BLaER1 treated with 17β-estradiol and CSF1 and Interleukin-3, amounts not matched to agents 10 nM and 100 nM (cell line): Measurements from ENCODE around the gene CHN2.

ENCODE experiments used
- H3K27ac ChIP-seq, 11 experiments: shearing (Covaris generic); formaldehyde crosslinking; 2 replicates each; pipeline ENCODE4 v1.8.1; 2022
- H3K27me3 ChIP-seq, 11 experiments: shearing (Covaris generic); formaldehyde crosslinking; 2 replicates each; pipeline ENCODE4 v1.8.1; 2022
- H3K36me3 ChIP-seq, 11 experiments: shearing (Covaris generic); formaldehyde crosslinking; 2 replicates each; pipeline ENCODE4 v1.8.1; 2022
- H3K4me1 ChIP-seq, 10 experiments: shearing (Covaris generic); formaldehyde crosslinking; 2 replicates each; pipeline ENCODE4 v1.8.1; 2022
- H3K4me2 ChIP-seq, 11 experiments: shearing (Covaris generic); formaldehyde crosslinking; 2 replicates each; pipeline ENCODE4 v1.8.1; 2022
- H3K4me3 ChIP-seq, 10 experiments: shearing (Covaris generic); formaldehyde crosslinking; 2 replicates each; pipeline ENCODE4 v1.8.1; 2022
- H3K9ac ChIP-seq, 11 experiments: shearing (Covaris generic); formaldehyde crosslinking; 2 replicates each; pipeline ENCODE4 v1.8.1; 2022
- H3K9me3 ChIP-seq, 11 experiments: shearing (Covaris generic); formaldehyde crosslinking; replicated peaks in 1 of 11; 2 replicates each; pipeline ENCODE4 v1.8.1; 2022
- H4K20me1 ChIP-seq, 11 experiments: shearing (Covaris generic); formaldehyde crosslinking; 2 replicates each; pipeline ENCODE4 v1.8.1; 2022
- Cebpa-rat ChIP-seq, 11 experiments: shearing (Covaris generic); IDR thresholded peaks; 2 replicates each; pipeline ENCODE4 v1.8.1; 2022

Gene CHN2

DNA sequence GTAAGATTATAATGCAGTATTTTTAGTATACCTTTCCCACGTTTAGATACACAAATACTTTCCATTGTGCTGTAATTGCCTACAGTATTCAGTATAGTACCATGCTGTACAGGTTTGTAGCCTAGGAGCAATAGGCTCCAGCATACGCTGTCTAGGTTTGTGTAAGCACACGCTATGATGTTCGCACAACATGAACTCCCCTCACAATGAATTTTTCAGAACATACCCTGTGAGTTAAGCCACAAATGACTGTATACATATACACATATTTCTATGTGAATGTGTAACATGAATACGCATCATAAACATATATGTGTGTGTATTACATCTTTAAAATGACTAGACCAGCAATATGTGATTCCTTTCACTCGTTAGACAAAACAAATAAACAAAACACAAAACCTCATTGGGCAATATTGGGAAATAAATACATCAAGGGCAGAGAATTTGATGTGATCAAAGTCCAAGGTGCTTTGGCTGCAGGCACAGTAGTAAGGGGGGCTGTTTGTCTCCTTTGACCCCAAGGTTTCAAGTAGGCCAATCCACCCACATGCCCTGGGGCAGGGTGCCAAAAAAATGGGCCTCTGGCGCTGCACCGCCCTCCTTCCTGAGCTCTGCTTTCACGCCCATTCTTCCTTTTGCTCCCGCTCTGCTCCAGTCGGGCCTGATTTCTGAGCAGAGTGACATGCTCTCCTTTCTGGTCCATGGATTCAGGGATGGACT, 33.9 kb downstream of the CHN2 start:
- no peak overlapping the region for H3K4me3 ChIP-seq
- TF ChIP-seq Cebpa-rat (IDR thresholded peaks at IDR 0.05), result no peak
- no peaks in the 10 kb centered on the region for H3K27me3 ChIP-seq
- H3K36me3 ChIP-seq, result no peaks in the 10 kb centered on the region
- H3K4me2 ChIP-seq, result no peak overlapping the region
- no peaks in the 10 kb centered on the region for H3K9me3 ChIP-seq
- no peaks in the 10 kb centered on the region for H4K20me1 ChIP-seq
- H3K27ac ChIP-seq, result no peak overlapping the region
- no peaks in the 10 kb centered on the region for H3K4me1 ChIP-seq
- no peak overlapping the region for H3K9ac ChIP-seq

DNA sequence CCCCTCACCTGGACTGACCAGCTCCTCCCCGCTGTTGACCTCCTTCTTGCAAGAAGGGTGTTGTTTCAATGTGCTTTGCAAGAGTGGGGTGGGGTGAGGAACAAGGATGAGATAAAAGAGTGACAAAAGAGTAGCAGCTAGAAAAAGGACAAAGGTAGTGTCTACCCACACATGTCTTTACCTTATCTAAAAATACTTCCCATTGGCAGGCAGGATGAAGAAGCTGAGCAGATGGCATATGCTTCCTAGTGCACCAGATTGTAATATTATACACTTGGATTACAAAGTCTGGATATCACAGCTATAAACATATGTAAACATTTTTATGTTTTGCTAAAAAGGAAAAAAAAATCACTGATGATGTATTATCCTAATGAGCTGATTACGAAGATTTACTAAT, 34.5 kb downstream of the CHN2 start:
- no peak overlapping the region for H3K27ac ChIP-seq
- H3K9ac ChIP-seq, result no peak overlapping the region
- no peaks in the 10 kb centered on the region for H3K9me3 ChIP-seq
- no peak overlapping the region for H3K4me3 ChIP-seq
- H4K20me1 ChIP-seq, result no peaks in the 10 kb centered on the region
- no peak overlapping the region for H3K4me2 ChIP-seq
- no peak for TF ChIP-seq Cebpa-rat (IDR thresholded peaks at IDR 0.05)
- no peaks in the 10 kb centered on the region for H3K36me3 ChIP-seq
- H3K4me1 ChIP-seq, result no peaks in the 10 kb centered on the region
- H3K27me3 ChIP-seq, result no peaks in the 10 kb centered on the region

DNA sequence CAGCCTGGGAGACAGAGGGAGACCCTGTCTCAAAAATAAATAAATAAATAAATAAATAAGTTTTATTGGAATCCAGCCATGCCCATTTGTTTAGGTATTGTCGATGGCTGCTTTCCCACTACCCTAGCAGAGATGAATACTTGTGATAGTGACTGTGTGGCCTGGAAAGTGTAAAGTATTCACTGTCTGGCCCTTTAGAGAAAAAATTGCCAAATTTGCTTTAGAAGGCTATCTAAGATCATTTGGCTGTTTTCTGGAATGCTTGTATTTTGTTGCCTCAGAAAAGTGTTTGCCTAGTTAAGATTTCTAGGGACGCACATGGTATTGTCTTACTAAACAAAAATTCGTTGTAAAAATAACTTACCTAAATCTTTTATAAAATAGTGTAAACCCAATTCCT, 35.4 kb downstream of the CHN2 start:
- no peak overlapping the region for H3K4me3 ChIP-seq
- TF ChIP-seq Cebpa-rat (IDR thresholded peaks at IDR 0.05), result no peak
- H3K27ac ChIP-seq, result no peak overlapping the region
- H3K9ac ChIP-seq, result no peak overlapping the region
- no peaks in the 10 kb centered on the region for H4K20me1 ChIP-seq
- no peaks in the 10 kb centered on the region for H3K4me1 ChIP-seq
- no peaks in the 10 kb centered on the region for H3K9me3 ChIP-seq
- no peaks in the 10 kb centered on the region for H3K27me3 ChIP-seq
- no peak overlapping the region for H3K4me2 ChIP-seq
- no peaks in the 10 kb centered on the region for H3K36me3 ChIP-seq

DNA sequence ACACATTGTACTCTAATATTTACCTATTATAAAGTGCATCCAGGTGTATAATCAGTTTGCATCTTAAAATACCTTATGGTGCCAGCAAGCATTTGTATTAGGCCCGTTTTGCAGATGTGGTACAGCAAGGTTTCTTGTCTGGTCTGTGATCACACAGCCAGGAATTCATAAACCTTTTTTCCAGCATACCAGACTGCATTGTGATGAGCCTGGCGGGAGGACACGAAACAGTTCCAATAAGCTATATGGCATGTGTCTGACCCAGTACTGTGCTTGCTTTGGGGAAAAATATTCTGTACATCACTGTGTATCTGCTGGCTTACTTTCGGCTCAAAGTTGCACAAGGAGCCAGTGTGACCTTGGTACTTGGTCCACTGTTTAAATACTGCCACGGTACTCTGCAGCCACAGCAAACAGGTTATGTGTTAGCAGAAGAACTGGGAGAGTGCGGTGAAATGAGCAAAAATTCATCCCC, 36.3 kb downstream of the CHN2 start:
- no peaks in the 10 kb centered on the region for H3K27me3 ChIP-seq
- no peaks in the 10 kb centered on the region for H4K20me1 ChIP-seq
- no peaks in the 10 kb centered on the region for H3K4me1 ChIP-seq
- H3K36me3 ChIP-seq, result no peaks in the 10 kb centered on the region
- no peak overlapping the region for H3K27ac ChIP-seq
- H3K9me3 ChIP-seq, result no peaks in the 10 kb centered on the region
- H3K4me3 ChIP-seq, result no peak overlapping the region
- no peak overlapping the region for H3K9ac ChIP-seq
- H3K4me2 ChIP-seq, result no peak overlapping the region
- no peak for TF ChIP-seq Cebpa-rat (IDR thresholded peaks at IDR 0.05)

DNA sequence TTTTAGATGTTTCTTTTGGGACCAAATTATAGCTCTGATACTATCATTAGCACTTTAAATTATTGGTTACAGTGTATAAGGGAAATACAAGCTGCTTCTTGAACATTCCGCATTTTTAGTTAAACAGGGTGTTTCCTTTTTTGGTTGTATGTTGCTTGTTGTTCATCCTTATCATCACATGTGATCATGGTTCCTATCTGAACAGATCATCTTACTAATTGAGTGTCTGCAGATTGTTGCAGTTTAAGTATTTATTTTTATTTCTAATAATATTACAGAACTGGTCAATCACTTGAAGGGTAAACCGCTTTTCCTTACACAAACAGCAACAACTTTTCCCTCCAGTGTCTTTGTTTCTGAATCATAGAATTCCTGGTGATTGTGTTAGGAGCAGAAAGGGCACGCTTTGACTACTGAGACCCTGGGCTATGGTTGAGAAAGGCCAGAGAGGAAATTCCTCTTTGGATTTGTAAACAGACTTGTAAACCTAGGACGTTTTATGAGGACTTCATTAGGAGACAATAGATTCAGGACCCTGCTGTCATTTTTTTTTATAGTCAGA, 37.2 kb downstream of the CHN2 start:
- no peaks in the 10 kb centered on the region for H3K27me3 ChIP-seq
- no peaks in the 10 kb centered on the region for H3K9me3 ChIP-seq
- no peaks in the 10 kb centered on the region for H3K36me3 ChIP-seq
- no peak overlapping the region for H3K27ac ChIP-seq
- H3K4me1 ChIP-seq, result no peaks in the 10 kb centered on the region
- H3K4me2 ChIP-seq, result no peak overlapping the region
- TF ChIP-seq Cebpa-rat (IDR thresholded peaks at IDR 0.05), result no peak
- H4K20me1 ChIP-seq, result no peaks in the 10 kb centered on the region
- H3K4me3 ChIP-seq, result no peak overlapping the region
- no peak overlapping the region for H3K9ac ChIP-seq

DNA sequence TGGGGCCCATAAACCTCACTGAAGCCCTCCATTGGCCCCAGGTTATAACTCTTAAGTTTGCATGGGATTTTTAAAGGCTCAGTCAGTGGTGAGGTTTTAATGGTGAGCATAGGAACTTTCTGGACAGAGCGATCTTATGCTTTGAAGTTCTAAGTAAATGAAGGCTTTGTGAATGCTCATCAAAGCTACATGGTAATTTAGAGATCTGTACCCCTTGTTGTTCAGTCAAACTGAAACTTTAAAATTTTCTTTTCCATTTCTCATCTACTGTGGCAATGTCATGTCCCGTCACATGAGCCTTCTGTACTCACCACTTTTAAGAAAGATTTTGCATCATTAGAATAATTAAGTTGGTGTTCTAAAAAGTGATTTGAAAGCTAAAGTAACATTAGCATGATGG, 39.9 kb downstream of the CHN2 start:
- H3K36me3 ChIP-seq, result no peaks in the 10 kb centered on the region
- H3K4me2 ChIP-seq, result no peak overlapping the region
- TF ChIP-seq Cebpa-rat (IDR thresholded peaks at IDR 0.05), result no peak
- H3K4me1 ChIP-seq, result no peaks in the 10 kb centered on the region
- H3K4me3 ChIP-seq, result no peak overlapping the region
- no peak overlapping the region for H3K27ac ChIP-seq
- H3K9me3 ChIP-seq, result no peaks in the 10 kb centered on the region; a peak in 2 of 22 replicates
- H3K9ac ChIP-seq, result no peak overlapping the region
- no peaks in the 10 kb centered on the region for H4K20me1 ChIP-seq
- H3K27me3 ChIP-seq, result no peaks in the 10 kb centered on the region

DNA sequence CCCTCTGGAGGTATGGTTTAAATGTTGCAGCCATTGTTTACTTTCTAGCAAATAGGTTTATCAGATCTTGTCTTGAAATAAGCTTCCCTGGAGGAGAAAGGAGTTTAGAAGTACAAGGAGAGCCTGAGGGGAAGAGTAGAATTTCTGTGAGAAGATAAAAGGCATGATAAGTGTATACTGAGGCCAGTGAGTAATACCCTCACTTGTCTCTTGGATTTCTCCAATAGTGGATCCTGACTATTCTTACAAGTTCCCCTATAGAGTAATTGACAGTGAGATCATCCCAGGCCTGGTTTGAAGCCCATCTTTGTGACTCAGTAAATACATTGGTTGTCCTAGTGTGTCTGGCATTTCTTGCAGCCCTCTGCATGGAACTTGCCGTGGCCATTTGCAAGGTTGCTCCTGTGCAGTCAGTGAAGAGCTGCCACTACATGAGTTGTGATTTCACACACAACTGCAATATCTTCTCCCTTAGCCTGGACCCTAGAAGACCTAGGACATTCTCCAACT, 41.6 kb downstream of the CHN2 start:
- Histone ChIP-seq H3K27ac (no peak overlapping the region), H3K4me2 (no peak overlapping the region), H3K36me3 (no peaks in the 10 kb centered on the region), H3K4me1 (no peaks in the 10 kb centered on the region), H3K27me3 (no peaks in the 10 kb centered on the region), H4K20me1 (no peaks in the 10 kb centered on the region), H3K4me3 (no peak overlapping the region), H3K9me3 (peaks cover 4 to 16% (median 11%) of the 10 kb centered on the region in 11 experiments), H3K9ac (no peak overlapping the region)
- no peak for TF ChIP-seq Cebpa-rat (IDR thresholded peaks at IDR 0.05)

DNA sequence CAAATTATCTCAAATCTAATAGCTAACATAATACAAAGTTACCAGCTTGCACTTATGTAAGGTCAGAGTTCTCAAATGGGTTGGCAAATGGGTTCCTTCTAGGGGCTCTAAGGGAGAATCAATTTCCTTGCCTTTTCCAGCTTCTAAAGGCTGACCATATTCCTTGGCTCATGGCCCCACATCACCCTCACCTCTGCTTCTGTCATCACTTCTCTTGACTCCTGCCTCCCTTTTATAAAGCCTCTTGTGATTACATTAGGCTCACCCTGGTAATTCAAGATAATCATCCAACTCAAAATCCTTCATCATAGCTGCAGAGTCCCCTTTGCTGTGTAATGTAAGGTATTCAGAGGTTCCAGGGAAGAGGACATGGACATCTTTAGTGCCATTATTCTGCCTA, 42.1 kb downstream of the CHN2 start:
- Histone ChIP-seq H3K9ac (no peak overlapping the region), H3K4me1 (no peaks in the 10 kb centered on the region), H3K9me3 (peaks cover 10 to 21% (median 16%) of the 10 kb centered on the region in 11 experiments), H3K4me3 (no peak overlapping the region), H4K20me1 (no peaks in the 10 kb centered on the region), H3K4me2 (no peak overlapping the region), H3K36me3 (no peaks in the 10 kb centered on the region), H3K27ac (no peak overlapping the region), H3K27me3 (no peaks in the 10 kb centered on the region)
- no peak for TF ChIP-seq Cebpa-rat (IDR thresholded peaks at IDR 0.05)

DNA sequence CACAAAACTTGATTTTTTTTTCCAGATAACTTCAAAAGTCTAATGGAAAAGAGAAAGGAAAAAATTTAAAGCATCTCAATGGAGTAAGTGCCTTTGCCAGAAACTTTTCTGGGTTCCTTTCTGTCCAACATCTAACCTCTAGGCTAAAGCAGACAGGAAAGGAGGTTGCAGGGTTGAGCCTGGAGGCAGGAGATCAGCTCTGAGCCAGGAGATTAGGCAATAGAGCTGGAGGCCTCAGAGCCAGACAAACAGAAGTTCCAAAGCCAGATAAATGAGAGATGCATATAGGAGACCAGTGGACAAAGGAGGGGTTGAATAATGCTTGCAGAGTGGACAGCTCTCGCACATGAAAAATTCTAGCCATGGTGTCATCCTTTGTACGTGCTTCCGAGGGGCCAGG, 42.9 kb downstream of the CHN2 start:
- no peak overlapping the region for H3K27ac ChIP-seq
- H3K9me3 ChIP-seq, result peaks cover 10 to 24% (median 17%) of the 10 kb centered on the region in 11 experiments
- H3K27me3 ChIP-seq, result 0 out of 22 replicates have a peak, but pooled peaks cover 0 to 4% (median 0%) of the 10 kb centered on the region in 11 experiments
- no peaks in the 10 kb centered on the region for H3K36me3 ChIP-seq
- no peaks in the 10 kb centered on the region for H4K20me1 ChIP-seq
- H3K9ac ChIP-seq, result no peak overlapping the region
- H3K4me1 ChIP-seq, result no peaks in the 10 kb centered on the region
- no peak overlapping the region for H3K4me2 ChIP-seq
- no peak overlapping the region for H3K4me3 ChIP-seq
- TF ChIP-seq Cebpa-rat (IDR thresholded peaks at IDR 0.05), result no peak

DNA sequence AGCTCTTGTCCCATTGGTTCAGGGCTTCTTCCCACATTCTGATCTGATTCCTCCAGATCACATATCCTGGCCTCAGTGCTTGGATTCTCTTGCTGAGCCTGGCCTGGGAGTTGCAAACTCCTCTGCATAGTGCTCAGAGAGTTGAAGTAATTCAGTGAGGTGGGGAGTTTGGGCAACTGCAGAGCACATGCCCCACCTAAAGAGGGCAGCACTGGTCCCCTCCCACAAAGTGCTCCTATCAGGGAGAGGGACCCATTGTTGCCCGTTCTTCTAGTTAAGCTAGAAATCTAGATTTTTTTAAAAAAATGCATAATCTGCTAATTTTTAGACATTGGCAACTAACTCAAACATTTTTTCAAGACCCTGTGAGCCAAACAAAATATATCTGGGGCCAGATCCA, 45.1 kb downstream of the CHN2 start:
- no peak overlapping the region for H3K9ac ChIP-seq
- H3K4me3 ChIP-seq, result no peak overlapping the region
- no peak overlapping the region for H3K27ac ChIP-seq
- no peaks in the 10 kb centered on the region for H3K36me3 ChIP-seq
- H3K27me3 ChIP-seq, result 0 out of 22 replicates have a peak, but pooled peaks cover 0 to 4% (median 0%) of the 10 kb centered on the region in 11 experiments
- no peak for TF ChIP-seq Cebpa-rat (IDR thresholded peaks at IDR 0.05)
- H3K9me3 ChIP-seq, result peaks cover 10 to 24% (median 17%) of the 10 kb centered on the region in 11 experiments
- no peaks in the 10 kb centered on the region; a peak in 1 of 22 replicates for H4K20me1 ChIP-seq
- H3K4me2 ChIP-seq, result no peak overlapping the region
- peaks cover 12 to 17% (median 16%) of the 10 kb centered on the region in 10 experiments; a peak in 19 of 20 replicates for H3K4me1 ChIP-seq
